MM.1S (cell line): ENCODE data around the gene CHCHD4.

Experiments
- DNase-seq: peaks from one replicate; pipeline ENCODE4 v3.0.0-alpha.2; 2015
- H2AFZ ChIP-seq: fragments of 300-600 bp; sonication (generic); 2 replicates; pipeline ENCODE4 v1.6.0; 2016; ENCODE audit warnings: antibody characterized with exemption, low read length
- H3F3A ChIP-seq: fragments of 300-600 bp; sonication (generic); 2 replicates; pipeline ENCODE4 v1.6.1; 2016; ENCODE audit warnings: mild to moderate bottlenecking, antibody characterized with exemption, low read length, moderate library complexity, mixed read lengths; ENCODE audit not compliant: insufficient read depth
- H3K27ac ChIP-seq: fragments of 300-600 bp; sonication (generic); 2 replicates; pipeline ENCODE4 v1.5.1; 2016; ENCODE audit warnings: mild to moderate bottlenecking, low read length
- H3K27me3 ChIP-seq: fragments of 300-600 bp; sonication (generic); replicated peaks from 2 replicates; pipeline ENCODE4 v1.6.0; 2016; ENCODE audit warnings: low read length; ENCODE audit not compliant: insufficient read depth
- H3K36me3 ChIP-seq: fragments of 300-600 bp; sonication (generic); replicated peaks from 2 replicates; pipeline ENCODE4 v1.6.1; 2016; ENCODE audit warnings: mild to moderate bottlenecking, low read length, mixed read lengths; ENCODE audit not compliant: insufficient read depth
- H3K4me1 ChIP-seq: fragments of 300-600 bp; sonication (generic); 2 replicates; pipeline ENCODE4 v1.6.1; 2016; ENCODE audit warnings: low read length, mixed read lengths
- H3K4me2 ChIP-seq: fragments of 300-600 bp; sonication (generic); 2 replicates; pipeline ENCODE4 v1.6.0; 2016; ENCODE audit warnings: low read depth, low read length
- H3K4me3 ChIP-seq: fragments of 300-600 bp; sonication (generic); 2 replicates; pipeline ENCODE4 v1.5.1; 2016; ENCODE audit warnings: low read length, mixed read lengths
- H3K79me2 ChIP-seq: fragments of 300-600 bp; sonication (generic); 2 replicates; pipeline ENCODE4 v1.6.1; 2016; ENCODE audit warnings: mixed run types, low read length, mixed read lengths
- H3K9ac ChIP-seq: fragments of 300-600 bp; sonication (generic); 2 replicates; pipeline ENCODE4 v1.6.1; 2016; ENCODE audit warnings: low read length, mixed read lengths
- H3K9me2 ChIP-seq: fragments of 300-600 bp; sonication (generic); replicated peaks from 2 replicates; pipeline ENCODE4 v1.6.1; 2016; ENCODE audit warnings: mild to moderate bottlenecking, low read length, mixed read lengths; ENCODE audit not compliant: insufficient read depth
- H3K9me3 ChIP-seq: fragments of 300-600 bp; sonication (generic); replicated peaks from 2 replicates; pipeline ENCODE4 v1.6.1; 2016; ENCODE audit warnings: mild to moderate bottlenecking, low read length, mixed read lengths; ENCODE audit not compliant: insufficient read depth
- H4K20me1 ChIP-seq: fragments of 300-600 bp; sonication (generic); 2 replicates; pipeline ENCODE4 v1.6.1; 2016; ENCODE audit warnings: mild to moderate bottlenecking, low read length, moderate library complexity, mixed read lengths; ENCODE audit not compliant: insufficient read depth
- CTCF ChIP-seq: fragments of 300-600 bp; sonication (generic); IDR thresholded peaks from 2 replicates; pipeline ENCODE4 v1.5.1; 2016; ENCODE audit warnings: antibody characterized with exemption, low read length, mixed read lengths
- EZH2 ChIP-seq: fragments of 300-600 bp; sonication (generic); optimal IDR thresholded peaks from 2 replicates; pipeline ENCODE3; 2017; ENCODE audit warnings: low read depth, mild to moderate bottlenecking, antibody characterized with exemption, low read length, mixed read lengths
- EZH2phosphoT487 ChIP-seq: fragments of 300-600 bp; sonication (generic); IDR thresholded peaks from 2 replicates; pipeline ENCODE4 v1.6.1; 2018; ENCODE audit warnings: antibody characterized with exemption, low read length

The CHCHD4 gene

GRCh38 chr3:14124223-14124614 is 451 bp downstream of the CHCHD4 start:
- H3K9ac ChIP-seq: peak overlapping the region; percentile 96
- H3K36me3 ChIP-seq: peaks cover 15% of the 10 kb centered on the region
- DNase-seq: peak; percentile 84
- no peaks in the 10 kb centered on the region for H4K20me1 ChIP-seq
- H2AFZ ChIP-seq: peak overlapping the region; percentile 32; the same call in 1 of the 2 replicates
- H3K27me3 ChIP-seq: no peaks in the 10 kb centered on the region
- peaks cover 72% of the 10 kb centered on the region for H3K79me2 ChIP-seq
- peaks cover 54% of the 10 kb centered on the region for H3F3A ChIP-seq
- H3K9me2 ChIP-seq: no peaks in the 10 kb centered on the region
- no peak for TF ChIP-seq EZH2phosphoT487
- TF ChIP-seq EZH2: no peak
- no peak for TF ChIP-seq CTCF
- no peaks in the 10 kb centered on the region for H3K9me3 ChIP-seq
- peak overlapping the region; percentile 99 for H3K27ac ChIP-seq
- peak overlapping the region; percentile 98 for H3K4me3 ChIP-seq
- peak overlapping the region; percentile 98 for H3K4me2 ChIP-seq
- peaks cover 56% of the 10 kb centered on the region for H3K4me1 ChIP-seq

DNA sequence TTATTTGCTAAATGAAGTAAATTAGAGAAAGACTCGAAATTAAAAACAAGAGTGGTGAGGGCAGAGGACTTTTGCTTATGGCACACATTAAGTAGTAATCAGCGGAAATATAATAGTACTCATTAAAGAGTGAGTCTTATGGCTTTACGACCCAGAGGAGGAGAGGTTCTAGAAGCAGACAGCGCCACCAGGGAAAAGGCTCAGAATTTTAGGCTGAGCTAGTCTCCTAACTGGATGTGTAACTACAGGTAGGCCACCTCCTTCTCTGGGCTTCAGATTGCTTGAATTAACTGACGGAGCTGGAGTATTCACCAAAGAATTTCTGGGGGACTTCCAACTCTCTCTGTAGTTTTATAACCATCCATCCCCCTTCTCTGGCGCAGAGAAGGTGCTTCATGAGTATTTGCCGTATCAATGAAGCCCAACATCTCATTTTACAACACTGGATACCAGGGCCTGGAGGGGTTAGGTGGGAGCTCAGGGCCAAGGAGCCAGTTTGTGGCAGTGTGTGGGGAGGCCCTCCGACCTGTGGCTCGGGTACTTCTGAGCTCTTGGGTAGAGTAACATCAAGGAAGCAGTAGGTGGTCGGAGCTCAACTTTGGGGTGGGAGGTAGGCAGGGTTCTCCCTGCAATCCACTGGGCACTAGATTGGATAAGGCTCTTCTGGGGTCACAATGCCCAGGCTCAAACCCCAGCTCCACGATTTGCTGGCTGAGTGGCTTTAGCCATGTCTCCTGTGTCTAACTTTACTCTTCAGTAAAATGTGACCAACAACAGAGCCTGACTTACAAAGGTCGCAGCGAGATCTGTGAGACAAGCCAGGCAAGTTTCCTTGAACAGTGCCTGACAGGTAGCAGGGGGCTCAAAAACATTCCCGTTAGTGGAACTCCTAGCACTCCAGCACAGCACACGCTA is 1.1 kb downstream of the CHCHD4 start:
- Histone ChIP-seq H3K27me3 (no peaks in the 10 kb centered on the region), H3F3A (peaks cover 54% of the 10 kb centered on the region), H4K20me1 (no peaks in the 10 kb centered on the region), H3K9ac (peak overlapping the region; percentile 96), H3K36me3 (peaks cover 11% of the 10 kb centered on the region), H3K27ac (peak overlapping the region; percentile 99), H3K9me3 (no peaks in the 10 kb centered on the region), H3K4me1 (peaks cover 60% of the 10 kb centered on the region), H2AFZ (peak overlapping the region; percentile 32; the same call in 1 of the 2 replicates), H3K79me2 (peaks cover 74% of the 10 kb centered on the region), H3K9me2 (no peaks in the 10 kb centered on the region), H3K4me2 (peak overlapping the region; percentile 98), H3K4me3 (peak overlapping the region; percentile 98)
- peak; percentile 43 for DNase-seq
- TF ChIP-seq EZH2 (no peak), CTCF (peak; percentile 18), EZH2phosphoT487 (no peak)

DNA sequence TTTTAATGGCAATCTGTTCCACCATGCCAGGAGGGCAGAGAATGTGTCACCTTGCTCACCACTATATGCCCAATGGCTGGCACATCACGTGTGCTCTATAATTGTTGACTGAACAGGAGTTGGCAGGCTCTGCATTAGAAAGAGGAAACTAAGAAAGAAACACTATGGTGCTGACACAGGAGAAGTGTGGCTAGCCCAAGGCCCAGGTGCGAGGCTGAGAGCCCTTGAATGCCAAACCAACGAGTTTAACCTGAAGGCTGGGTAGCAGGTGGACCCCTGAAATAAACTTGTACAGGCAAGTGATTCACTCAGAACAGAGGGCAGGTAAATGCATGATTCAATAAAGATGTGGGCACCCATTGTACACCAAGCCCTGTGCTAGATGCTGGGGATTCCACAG is 2.4 kb downstream of the CHCHD4 start:
- Histone ChIP-seq H3K9ac (peak overlapping the region; percentile 96), H3K4me3 (peak overlapping the region; percentile 98), H3K4me1 (peaks cover 60% of the 10 kb centered on the region), H3K4me2 (peak overlapping the region; percentile 98), H3K9me3 (no peaks in the 10 kb centered on the region), H4K20me1 (no peaks in the 10 kb centered on the region), H3K79me2 (peaks cover 74% of the 10 kb centered on the region), H2AFZ (no peak overlapping the region), H3K27ac (peak overlapping the region; percentile 99), H3K27me3 (no peaks in the 10 kb centered on the region), H3F3A (peaks cover 54% of the 10 kb centered on the region), H3K36me3 (no peaks in the 10 kb centered on the region), H3K9me2 (no peaks in the 10 kb centered on the region)
- TF ChIP-seq EZH2phosphoT487 (no peak), CTCF (no peak), EZH2 (no peak)
- peak; percentile 94 for DNase-seq
